HL-60 (cell line): ENCODE data around the gene BMERB1.

Experiments
- CTCF ChIP-seq: IDR thresholded peaks from one replicate; pipeline ENCODE4 v1.5.1; 2011; ENCODE audit warnings: low read length, control low read depth, inconsistent platforms; ENCODE audit not compliant: insufficient read depth
- GABPA ChIP-seq: IDR thresholded peaks from 2 replicates; pipeline ENCODE4 v1.6.1; 2012; ENCODE audit warnings: low read depth
- POLR2AphosphoS5 ChIP-seq: IDR thresholded peaks from 2 replicates; pipeline ENCODE4 v1.6.1; 2012; ENCODE audit warnings: low read depth
- REST ChIP-seq: IDR thresholded peaks from 2 replicates; pipeline ENCODE4 v1.6.1; 2012; ENCODE audit warnings: low read depth; ENCODE audit not compliant: insufficient replicate concordance
- SPI1 ChIP-seq: IDR thresholded peaks from 2 replicates; pipeline ENCODE4 v1.6.1; 2012; ENCODE audit warnings: low read depth, mild to moderate bottlenecking, borderline replicate concordance

- TF ChIP-seq CTCF (no peak), POLR2AphosphoS5 (no peak), REST (no peak), SPI1 (no peak), GABPA (no peak)
These were observed 113.3 kb downstream of the BMERB1 start for GRCh38 chr16:15547768-15548096.
